DMS153 (cell line): ENCODE results near the gene STRIT1.
A peak's percentile ranks its signal among the peaks of the same experiment; 100 is the strongest.

Source experiments
- DNase-seq: peaks from one replicate; lab custom pipeline; 2025; lab: John Stamatoyannopoulos, UW

STRIT1 gene

GRCh38 chr3:155293516-155293915 is at the start of gene STRIT1:
Gene STRIT1 (minus strand): TSS chr3:155293683.
- DNase-seq, result no peak

DNA sequence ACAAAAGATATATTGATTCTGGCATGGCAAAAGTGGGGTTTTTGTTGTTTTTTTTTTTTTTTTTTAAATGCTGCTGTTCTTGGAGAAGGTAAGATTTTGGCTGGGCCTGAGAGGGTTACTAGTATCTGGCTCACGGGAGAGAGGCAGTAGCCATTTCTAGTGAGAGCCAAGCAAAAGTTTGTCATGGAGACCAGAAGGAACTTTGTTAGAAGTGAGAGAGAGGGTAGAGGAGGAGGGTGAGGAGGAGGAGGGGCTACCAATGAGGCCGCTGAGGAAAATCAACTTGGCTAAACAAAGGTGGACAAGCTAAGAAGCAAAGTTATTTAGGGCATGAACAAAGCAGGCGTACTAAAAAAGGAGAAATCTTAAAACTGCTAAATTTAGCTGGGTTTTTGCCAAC is 48.9 kb upstream of the STRIT1 start:
- DNase-seq, result no peak

- no peak for DNase-seq
Observed at GRCh38 chr3:155339052-155339451, 45.6 kb upstream of the STRIT1 start.

GRCh38 chr3:155335724-155336354 is 42.4 kb upstream of the STRIT1 start:
- no peak for DNase-seq

GRCh38 chr3:155334914-155335723 is 41.6 kb upstream of the STRIT1 start:
- DNase-seq, result no peak

DNA sequence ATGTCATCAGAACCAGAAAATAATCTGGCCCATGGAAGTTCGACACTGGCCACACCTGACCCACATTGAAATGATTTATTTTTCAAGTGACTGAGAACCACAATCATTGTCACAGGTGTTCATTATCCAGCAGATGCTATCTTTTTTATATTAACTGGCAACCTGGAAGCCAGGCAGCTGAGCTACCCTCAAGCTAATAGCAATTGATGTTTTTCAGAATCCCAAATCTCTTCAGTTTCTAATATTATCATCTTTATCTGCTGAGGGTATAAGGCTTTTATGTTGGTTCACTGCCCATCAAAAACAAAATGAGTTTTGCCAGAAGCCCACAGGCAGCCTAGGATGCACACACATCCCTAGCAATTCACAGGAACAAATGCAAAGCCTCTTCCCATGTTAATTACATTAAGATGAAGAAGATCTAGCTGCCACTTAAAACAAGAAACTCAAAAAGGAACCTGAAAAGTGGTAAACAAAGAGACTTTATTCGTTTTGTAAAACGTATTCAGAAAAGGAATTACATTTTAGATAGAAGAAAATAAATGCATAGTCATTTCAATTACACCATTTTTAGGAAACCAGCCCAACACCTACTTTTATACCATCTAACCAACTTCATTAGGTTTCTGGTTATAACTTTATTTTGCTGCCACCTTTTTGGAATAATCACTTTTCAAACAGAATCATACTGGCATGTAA is 40.9 kb upstream of the STRIT1 start:
- no peak for DNase-seq

GRCh38 chr3:155332716-155333115 is 39.2 kb upstream of the STRIT1 start:
- no peak for DNase-seq

DNA sequence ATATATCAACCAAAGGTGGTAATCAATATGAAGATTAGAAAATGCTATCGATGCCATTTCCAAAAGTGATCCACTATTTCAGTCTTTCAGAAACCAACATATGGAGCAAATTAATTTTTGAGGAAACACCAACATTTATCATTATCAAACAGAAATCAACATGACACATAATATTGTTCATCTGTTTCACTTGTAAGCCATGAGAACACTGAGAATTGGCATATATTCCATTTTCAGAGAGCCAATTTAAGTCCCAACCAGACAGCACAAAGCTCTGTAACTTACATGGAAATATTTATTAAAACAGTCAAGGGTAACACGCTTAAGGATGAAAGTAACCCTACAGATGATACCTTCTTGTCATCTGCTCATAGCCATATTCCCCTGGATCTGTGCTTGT is 37.6 kb upstream of the STRIT1 start:
- no peak for DNase-seq

GRCh38 chr3:155330370-155330769 is 36.9 kb upstream of the STRIT1 start:
- no peak for DNase-seq

DNA sequence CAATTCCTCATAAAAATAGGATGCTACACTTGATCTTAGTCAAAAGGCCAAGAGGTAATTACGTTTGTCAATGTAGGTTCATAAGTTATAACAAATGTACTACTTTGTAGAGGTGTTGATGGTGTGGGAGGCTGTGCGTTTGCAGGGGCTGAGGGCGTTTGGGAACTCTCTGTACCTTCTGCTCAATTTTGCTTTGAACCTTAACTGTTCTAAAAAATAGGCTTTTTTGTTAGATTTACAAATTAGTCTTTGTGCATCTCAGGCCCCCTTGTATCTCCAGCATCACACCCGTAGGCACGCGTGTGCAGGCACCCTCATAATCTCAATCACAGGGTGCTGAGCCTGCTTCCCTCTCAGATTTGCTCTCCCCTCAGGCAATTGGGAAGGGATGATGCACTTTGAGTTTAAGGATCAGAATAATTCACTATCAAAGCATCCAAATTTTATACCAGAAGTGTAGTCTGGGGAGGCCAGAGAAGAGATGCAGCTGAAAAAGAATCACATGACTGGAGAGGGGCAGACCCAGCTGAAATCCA is 36.1 kb upstream of the STRIT1 start:
- DNase-seq, result no peak

DNA sequence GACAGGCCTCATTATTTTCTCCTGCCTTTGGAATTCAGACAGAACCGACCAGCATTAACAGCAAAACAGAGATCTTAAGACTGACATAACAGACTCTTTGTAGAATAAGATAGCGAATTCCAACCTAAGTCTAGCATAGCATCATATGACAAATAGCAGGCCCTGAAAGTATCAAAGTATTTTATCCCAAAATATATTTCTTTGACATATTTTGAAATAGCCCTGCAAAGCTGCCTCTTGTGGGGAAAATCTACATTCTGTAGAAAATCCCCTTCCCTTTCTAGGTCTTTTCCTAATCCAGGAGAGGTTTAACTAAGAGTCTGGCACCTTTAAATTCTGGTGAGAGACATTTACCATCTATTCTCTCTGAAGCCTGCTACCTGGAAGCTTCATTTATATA is 34.4 kb upstream of the STRIT1 start:
- DNase-seq, result no peak

DNA sequence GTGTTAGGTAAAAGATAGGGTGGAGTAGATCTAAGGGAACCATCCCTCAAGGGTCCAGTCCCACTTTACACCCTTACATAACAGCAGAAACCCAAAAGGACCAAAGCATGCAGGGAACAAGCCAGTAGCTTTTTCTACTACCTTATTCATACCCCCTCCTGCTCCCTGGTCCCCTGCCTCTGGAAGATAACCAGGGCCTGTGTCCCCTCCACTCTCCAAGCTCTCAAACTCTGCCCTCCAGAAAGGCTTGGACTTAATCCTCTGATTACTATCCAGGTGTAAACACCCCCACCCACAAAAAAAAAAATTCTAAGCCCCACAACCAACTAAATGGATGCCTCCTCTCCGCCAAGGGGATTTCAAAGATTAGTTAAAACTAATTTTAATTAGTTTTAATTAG is 33.9 kb upstream of the STRIT1 start:
- DNase-seq, result no peak

GRCh38 chr3:155326901-155327300 is 33.4 kb upstream of the STRIT1 start:
- DNase-seq, result no peak

- DNase-seq, result no peak
Observed at GRCh38 chr3:155326244-155326643, 32.8 kb upstream of the STRIT1 start.

- no peak for DNase-seq
Observed at GRCh38 chr3:155325263-155325835, 31.9 kb upstream of the STRIT1 start.

GRCh38 chr3:155323063-155323666 is 29.7 kb upstream of the STRIT1 start:
- DNase-seq, result peak; percentile 78

- peak; percentile 28 for DNase-seq
Observed at GRCh38 chr3:155321418-155321817, 27.9 kb upstream of the STRIT1 start.

DNA sequence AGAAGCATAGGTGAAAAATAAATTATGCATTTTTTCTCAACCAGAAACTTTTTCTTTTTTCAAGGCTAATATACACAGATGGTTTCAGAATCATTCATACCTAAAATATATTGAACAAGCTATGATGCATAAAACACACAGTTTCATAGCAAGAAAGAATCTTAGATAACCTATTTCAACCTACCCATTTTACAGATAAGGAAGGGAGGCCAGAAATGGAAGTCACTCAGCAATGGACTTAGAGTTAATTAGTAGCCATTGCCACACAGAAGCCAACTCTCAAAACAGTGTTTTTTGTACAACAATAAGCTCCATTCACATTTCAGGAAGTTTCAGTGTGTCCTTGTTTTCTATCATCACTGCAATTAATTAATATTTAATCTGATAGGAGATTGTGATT is 27.5 kb upstream of the STRIT1 start:
- no peak for DNase-seq

DNA sequence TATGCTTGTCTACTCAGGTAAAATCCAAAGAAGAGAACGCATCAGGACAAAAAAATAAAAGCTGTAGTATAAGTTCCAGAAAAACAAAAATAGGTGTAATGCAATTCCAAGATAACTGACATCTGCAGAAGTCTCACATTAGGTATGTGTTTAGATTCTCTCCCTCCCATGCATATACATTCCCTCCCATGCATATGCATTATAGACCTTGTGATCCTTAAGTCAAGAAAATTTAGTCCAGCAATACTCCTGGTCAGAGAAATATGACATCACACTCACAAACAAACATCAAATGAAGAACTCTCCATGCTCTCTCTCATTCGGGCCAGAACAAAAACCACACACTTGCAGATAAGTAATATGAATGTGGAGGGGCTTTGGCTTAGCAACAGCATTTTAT is 25.3 kb upstream of the STRIT1 start:
- DNase-seq, result no peak

- no peak for DNase-seq
Observed at GRCh38 chr3:155317211-155317610, 23.7 kb upstream of the STRIT1 start.

DNA sequence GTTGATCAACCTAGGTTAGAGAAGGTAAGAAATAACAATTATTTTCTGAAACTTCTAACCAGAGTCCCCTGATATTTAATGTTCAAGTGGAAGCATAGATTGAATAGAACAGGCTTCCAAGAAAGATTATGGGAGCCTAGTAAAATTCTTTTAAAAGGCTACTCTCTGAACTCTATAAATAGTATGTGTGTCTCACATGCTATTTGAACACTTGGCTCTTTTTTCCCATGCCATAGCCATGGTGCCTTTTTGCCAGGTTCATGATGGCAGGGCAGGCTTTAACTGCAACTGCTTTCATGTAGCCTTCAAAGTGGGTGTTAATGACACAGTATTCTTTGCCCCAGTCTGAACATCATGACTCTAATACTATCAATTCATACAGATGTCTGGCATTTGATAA is 22.9 kb upstream of the STRIT1 start:
- peak; percentile 38 for DNase-seq

DNA sequence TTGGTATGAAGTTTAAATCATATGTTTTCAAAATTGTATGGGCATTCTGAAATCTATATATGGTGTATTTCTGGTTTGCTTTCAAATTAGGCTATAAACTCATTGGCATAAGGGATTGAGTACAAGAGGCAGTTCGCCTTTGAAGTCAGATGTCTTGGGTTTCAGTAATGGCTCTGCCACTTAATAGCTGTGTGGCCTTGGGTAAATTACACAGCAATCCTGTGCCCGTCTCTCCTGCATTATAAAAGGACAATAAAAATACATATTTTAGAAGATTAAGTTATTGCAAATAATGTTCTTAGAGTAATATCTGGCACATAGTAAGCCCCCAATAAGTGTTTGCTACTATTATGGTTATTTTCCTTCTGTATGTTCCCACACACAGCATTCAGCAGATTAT is 20.4 kb upstream of the STRIT1 start:
- DNase-seq, result no peak
